Thyroid gland (tissue), 4 donors: ENCODE data around the gene ARRDC1.

Experiments
- CTCF ChIP-seq, 6 experiments: fragments of 200-600 bp in 3 of 6; fragments of 450-650 bp in 3 of 6; sonication (generic) in 3 of 6; IDR thresholded peaks; one replicate each; pipeline ENCODE4 v1.5.1; 2016 to 2019; ENCODE audit warnings: antibody characterized with exemption in 6 of 6, mild to moderate bottlenecking in 2 of 6, inconsistent platforms in 1 of 6, moderate library complexity in 1 of 6
- POLR2A ChIP-seq, 2 donors: fragments of 450-650 bp; IDR thresholded peaks; one replicate each; pipeline ENCODE4 v1.6.1; 2017; ENCODE audit warnings: antibody characterized with exemption in 2 of 2, mild to moderate bottlenecking in 2 of 2, moderate library complexity in 1 of 2

- TF ChIP-seq POLR2A (IDR thresholded peaks at IDR 0.05) (no peak), CTCF (IDR thresholded peaks at IDR 0.05) (no peak)
Measured at GRCh38 chr9:137643921-137644320, 38.4 kb downstream of the ARRDC1 start.
